NCI-H2081 treated with DMSO at 0.1 percent for 48 hours (cell line): ENCODE results near the gene STK39.
"Not testable (repeated sequence)": the region's sequence is repeated elsewhere in the genome, so short reads cannot be mapped to it uniquely, and the experiment has no call there.

Experiments
- DNase-seq: peaks from one replicate; lab custom pipeline; 2025; lab: John Stamatoyannopoulos, UW

STK39 gene

GRCh38 chr2:168084288-168084687, 163.1 kb downstream of the STK39 start:
- no peak for DNase-seq

GRCh38 chr2:168081452-168081851, 165.9 kb downstream of the STK39 start:
- not testable (repeated sequence) for DNase-seq

GRCh38 chr2:168079236-168079635, 168.2 kb downstream of the STK39 start:
- DNase-seq = no peak

GRCh38 chr2:168076731-168077130, 170.7 kb downstream of the STK39 start:
- DNase-seq = no peak

- no peak for DNase-seq
Observed at GRCh38 chr2:168075446-168075845, 171.9 kb downstream of the STK39 start.

GRCh38 chr2:168072626-168073303, 174.6 kb downstream of the STK39 start:
- DNase-seq = no peak

GRCh38 chr2:168064011-168064998, 183.1 kb downstream of the STK39 start:
- peak; percentile 44 for DNase-seq

GRCh38 chr2:168062936-168063335, 184.5 kb downstream of the STK39 start:
- no peak for DNase-seq

GRCh38 chr2:168062054-168062453, 185.3 kb downstream of the STK39 start:
- no peak for DNase-seq

GRCh38 chr2:168060986-168061750, 186.2 kb downstream of the STK39 start:
- DNase-seq = no peak

GRCh38 chr2:168059758-168060157, 187.6 kb downstream of the STK39 start:
- DNase-seq = no peak

- DNase-seq = no peak
Observed at GRCh38 chr2:168058675-168059074, 188.7 kb downstream of the STK39 start.

- DNase-seq = no peak
Observed at GRCh38 chr2:168056242-168056787, 191.1 kb downstream of the STK39 start.

- no peak for DNase-seq
Observed at GRCh38 chr2:168054657-168055056, 192.7 kb downstream of the STK39 start.

GRCh38 chr2:168053676-168054075, 193.7 kb downstream of the STK39 start:
- no peak for DNase-seq

- DNase-seq = no peak
Observed at GRCh38 chr2:168052773-168053172, 194.6 kb downstream of the STK39 start.

GRCh38 chr2:168050377-168050776, 197.0 kb downstream of the STK39 start:
- no peak for DNase-seq

GRCh38 chr2:168049609-168050008, 197.8 kb downstream of the STK39 start:
- no peak for DNase-seq

GRCh38 chr2:168047091-168047690, 200.2 kb downstream of the STK39 start:
- DNase-seq = no peak

- no peak for DNase-seq
Observed at GRCh38 chr2:168044579-168044978, 202.8 kb downstream of the STK39 start.

- DNase-seq = no peak
Observed at GRCh38 chr2:168044176-168044575, 203.2 kb downstream of the STK39 start.
